NCI-H524 treated with DMSO at 0.1 percent for 48 hours (cell line): Measurements from ENCODE around the gene OGT.
"Not testable (repeated sequence)": the region's sequence is repeated elsewhere in the genome, so short reads cannot be mapped to it uniquely, and the experiment has no call there.

Source experiments
- DNase-seq: peaks from one replicate; lab custom pipeline; 2025; lab: John Stamatoyannopoulos, UW

Gene OGT

GRCh38 chrX:71532753-71533425, at the start of gene OGT:
OGT (plus strand) TSS chrX:71533104; CDS start chrX:71533300, 196 bp downstream.
- DNase-seq, result peak; percentile 92

GRCh38 chrX:71487814-71488213, 45.1 kb upstream of the OGT start:
- DNase-seq, result no peak

- DNase-seq, result no peak
These were observed 43.4 kb upstream of the OGT start for GRCh38 chrX:71489540-71489939.

- DNase-seq, result no peak
These were observed 40.5 kb upstream of the OGT start for GRCh38 chrX:71492231-71493065.

GRCh38 chrX:71493111-71493613, 39.7 kb upstream of the OGT start:
- no peak for DNase-seq

GRCh38 chrX:71495979-71496378, 36.9 kb upstream of the OGT start:
- not testable (repeated sequence) for DNase-seq

- no peak for DNase-seq
These were observed 36.4 kb upstream of the OGT start for GRCh38 chrX:71496476-71496875.

- DNase-seq, result not testable (repeated sequence)
These were observed 30.8 kb upstream of the OGT start for GRCh38 chrX:71502080-71502479.

- DNase-seq, result no peak
These were observed 28.6 kb upstream of the OGT start for GRCh38 chrX:71504346-71504745.

GRCh38 chrX:71509289-71509688, 23.6 kb upstream of the OGT start:
- no peak for DNase-seq

- no peak for DNase-seq
These were observed 22.7 kb upstream of the OGT start for GRCh38 chrX:71510161-71510560.

- DNase-seq, result not testable (repeated sequence)
These were observed 19.2 kb upstream of the OGT start for GRCh38 chrX:71513731-71514130.

- peak; percentile 57 for DNase-seq
These were observed 18.4 kb upstream of the OGT start for GRCh38 chrX:71514367-71515037.

- no peak for DNase-seq
These were observed 17.9 kb upstream of the OGT start for GRCh38 chrX:71515038-71515396.

- no peak for DNase-seq
These were observed 7.6 kb upstream of the OGT start for GRCh38 chrX:71525316-71525715.

- DNase-seq, result no peak
These were observed 689 bp upstream of the OGT start for GRCh38 chrX:71532078-71532752.

GRCh38 chrX:71533516-71533850, 579 bp downstream of the OGT start:
- no peak for DNase-seq

- DNase-seq, result no peak
These were observed 1.1 kb downstream of the OGT start for GRCh38 chrX:71533851-71534561.

GRCh38 chrX:71534773-71535544, 2.1 kb downstream of the OGT start:
- no peak for DNase-seq

- DNase-seq, result peak; percentile 25
These were observed 3.4 kb downstream of the OGT start for GRCh38 chrX:71536285-71536684.

- no peak for DNase-seq
These were observed 4.8 kb downstream of the OGT start for GRCh38 chrX:71537743-71538142.
